Transverse colon (tissue), 4 donors: ENCODE results near the gene NPLOC4. TPM values are rescaled to one million over a fixed set of nuclear protein-coding genes. Genes with fewer than 3 reads are reported as not detected.
"Not testable (repeated sequence)": the region's sequence is repeated elsewhere in the genome, so short reads cannot be mapped to it uniquely, and the experiment has no call there.

ENCODE experiments used
- DNase-seq: peaks from one replicate; pipeline ENCODE4 v3.0.0-alpha.2; 2019
- H3K27ac ChIP-seq, 4 donors: fragments of 200-600 bp; sonication (generic); 2 replicates each; pipeline ENCODE4 v1.5.1; 2016 to 2018; ENCODE audit warnings: inconsistent platforms in 4 of 4
- H3K27me3 ChIP-seq: fragments of 200-600 bp; sonication (generic); 2 replicates; pipeline ENCODE4 v1.5.1; 2017; ENCODE audit warnings: inconsistent platforms
- H3K36me3 ChIP-seq, 4 donors: fragments of 200-600 bp; sonication (generic); 2 replicates each; pipeline ENCODE4 v1.5.1; 2017 to 2019; ENCODE audit warnings: inconsistent platforms in 4 of 4
- H3K4me1 ChIP-seq, 4 donors: fragments of 200-600 bp; sonication (generic); 2 replicates each; pipeline ENCODE4 v1.5.1; 2017 to 2020; ENCODE audit warnings: inconsistent platforms in 4 of 4
- H3K4me3 ChIP-seq, 4 donors: fragments of 200-600 bp; sonication (generic); 1 replicate in 1 of 4; 2 replicates in 3 of 4; pipeline versions ENCODE4 v1.5.1 to v1.6.1; 2017 to 2019; ENCODE audit warnings: inconsistent platforms in 4 of 4
- H3K9me3 ChIP-seq, 2 donors: fragments of 200-600 bp; sonication (generic); 2 replicates each; pipeline ENCODE4 v1.5.1; 2017 to 2019; ENCODE audit warnings: inconsistent platforms in 2 of 2
- EP300 ChIP-seq: sonication (generic); formaldehyde crosslinking; IDR thresholded peaks from one replicate; pipeline ENCODE4 v1.6.1; 2017; ENCODE audit warnings: antibody characterized with exemption, low read depth
- POLR2A ChIP-seq: fragments of 450-650 bp; IDR thresholded peaks from one replicate; pipeline ENCODE4 v1.6.1; 2016; ENCODE audit warnings: antibody characterized with exemption, mild to moderate bottlenecking, moderate library complexity
- POLR2AphosphoS5 ChIP-seq, 3 donors: sonication (generic); formaldehyde crosslinking; IDR thresholded peaks; one replicate each; pipeline ENCODE4 v1.6.1; 2016; ENCODE audit warnings: antibody characterized with exemption in 3 of 3
- WGBS, 2 donors: methylation state at CpG; one replicate each; pipeline ENCODE4 v1.1.5; 2018; ENCODE audit warnings: low coverage in 1 of 2; 5-methylcytosine and 5-hydroxymethylcytosine counted together
- in situ Hi-C, 4 donors: fragments of 200-750 bp; cut with MboI; loops; one replicate each; pipeline versions ENCODE4 v1.15.0 to v1.15.1; 2017; ENCODE audit warnings: low sequenced_read_pairs in 3 of 4, low pct_ligation_motif_present in 1 of 4, low pct_unique_long_range_greater_than_20kb in 1 of 4
- intact Hi-C: fragments of 100-400 bp; cut with DNase I; formaldehyde crosslinking; loops from one replicate; pipeline ENCODE4 v1.15.1; 2023; ENCODE audit warnings: low total_unique reads
- total RNA-seq, 4 donors: library from RNA; depleted of rRNA; stranded (reverse); fragments of >200 nt; gene quantifications; one replicate each; pipeline ENCODE4 v1.1.0, GENCODE V29; 2016
- TF ChIP-seq, protein P1 (sequence below), 5 experiments: fragments of 200-600 bp in 3 of 5; fragments of 450-650 bp in 2 of 5; sonication (generic) in 3 of 5; IDR thresholded peaks; 1 replicate in 2 of 5; 2 replicates in 3 of 5; pipeline ENCODE4 v1.5.1; 2016 to 2017; ENCODE audit warnings: antibody characterized with exemption in 5 of 5, inconsistent platforms in 3 of 5, mild to moderate bottlenecking in 2 of 5, moderate library complexity in 1 of 5

Gene NPLOC4
- total RNA-seq, 4 donors from 2014 or later: 59.9 to 323 (median 84.6) TPM

DNA sequence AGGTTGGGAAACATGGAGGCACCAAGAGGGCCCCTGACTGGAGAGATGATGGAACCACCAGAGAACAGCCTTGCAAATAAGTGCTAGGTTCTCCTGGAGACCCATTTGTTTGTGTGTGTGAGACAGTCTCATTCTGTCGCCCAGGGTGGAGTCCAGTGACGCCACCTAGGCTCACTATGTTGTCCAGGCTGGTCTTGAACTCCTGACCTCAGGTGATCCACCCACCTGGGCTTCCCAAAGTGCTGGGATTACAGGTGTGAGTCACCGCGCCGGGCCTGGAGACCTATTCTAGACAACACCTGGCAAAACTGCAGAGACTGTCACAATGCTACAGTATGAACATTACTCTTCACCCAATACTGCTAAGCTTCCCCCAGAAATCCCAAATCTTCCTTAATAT, 1.5 kb downstream of the NPLOC4 start:
- Histone ChIP-seq H3K9me3 (no peaks in the 10 kb centered on the region), H3K27ac (peak overlapping the region in 2 of 4 donors; percentile 91 to 96), H3K4me1 (peaks cover 13 to 35% (median 19%) of the 10 kb centered on the region in 4 donors), H3K27me3 (no peaks in the 10 kb centered on the region), H3K36me3 (no peaks in the 10 kb centered on the region), H3K4me3 (peak overlapping the region in 1 of 4 donors; percentile 79)
- WGBS, 2 donors: 82% methylated on average over 5 of the region's 5 CpGs; no CpG with 5 or more reads in 1 of the 2 donors
- DNase-seq: peak; percentile 50
- in situ Hi-C loops (no loop called here), intact Hi-C loops (no loop called here)
- TF ChIP-seq POLR2AphosphoS5 (IDR thresholded peaks at IDR 0.05) (no peak), EP300 (no peak), POLR2A (no peak)
- TF ChIP-seq, protein P1, sequence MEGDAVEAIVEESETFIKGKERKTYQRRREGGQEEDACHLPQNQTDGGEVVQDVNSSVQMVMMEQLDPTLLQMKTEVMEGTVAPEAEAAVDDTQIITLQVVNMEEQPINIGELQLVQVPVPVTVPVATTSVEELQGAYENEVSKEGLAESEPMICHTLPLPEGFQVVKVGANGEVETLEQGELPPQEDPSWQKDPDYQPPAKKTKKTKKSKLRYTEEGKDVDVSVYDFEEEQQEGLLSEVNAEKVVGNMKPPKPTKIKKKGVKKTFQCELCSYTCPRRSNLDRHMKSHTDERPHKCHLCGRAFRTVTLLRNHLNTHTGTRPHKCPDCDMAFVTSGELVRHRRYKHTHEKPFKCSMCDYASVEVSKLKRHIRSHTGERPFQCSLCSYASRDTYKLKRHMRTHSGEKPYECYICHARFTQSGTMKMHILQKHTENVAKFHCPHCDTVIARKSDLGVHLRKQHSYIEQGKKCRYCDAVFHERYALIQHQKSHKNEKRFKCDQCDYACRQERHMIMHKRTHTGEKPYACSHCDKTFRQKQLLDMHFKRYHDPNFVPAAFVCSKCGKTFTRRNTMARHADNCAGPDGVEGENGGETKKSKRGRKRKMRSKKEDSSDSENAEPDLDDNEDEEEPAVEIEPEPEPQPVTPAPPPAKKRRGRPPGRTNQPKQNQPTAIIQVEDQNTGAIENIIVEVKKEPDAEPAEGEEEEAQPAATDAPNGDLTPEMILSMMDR (IDR thresholded peaks at IDR 0.05): no peak

DNA sequence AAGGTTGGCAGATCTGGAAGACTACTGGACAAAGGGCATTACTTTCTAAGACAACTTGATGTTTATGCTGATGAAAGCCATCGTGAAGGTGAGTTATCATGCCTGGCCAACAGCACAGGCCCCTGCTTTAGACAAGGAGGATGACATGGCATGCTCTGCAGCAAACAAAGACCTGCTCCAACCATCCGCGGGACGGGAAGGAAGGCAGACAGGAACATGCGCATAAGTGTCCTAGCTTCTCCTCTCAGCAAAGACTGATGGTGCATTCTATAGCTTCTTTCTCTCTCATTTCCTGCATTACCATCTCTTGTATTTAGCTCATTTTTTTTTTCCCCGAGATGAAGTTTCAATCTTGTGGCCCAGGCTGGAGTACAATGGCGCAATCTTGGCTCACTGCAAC, 5.4 kb downstream of the NPLOC4 start:
- Histone ChIP-seq H3K36me3 (peaks cover 0 to 36% (median 14%) of the 10 kb centered on the region in 4 donors), H3K4me3 (no peak overlapping the region), H3K4me1 (peaks cover 13 to 28% (median 17%) of the 10 kb centered on the region in 4 donors), H3K27ac (no peak overlapping the region), H3K9me3 (no peaks in the 10 kb centered on the region), H3K27me3 (no peaks in the 10 kb centered on the region)
- DNase-seq: no peak
- TF ChIP-seq POLR2AphosphoS5 (IDR thresholded peaks at IDR 0.05): no peak
- intact Hi-C loops (no loop called here), in situ Hi-C loops (no loop called here)
- WGBS, 2 donors: 83 to 90% methylated on average over 3 to 7 of the region's 7 CpGs

GRCh38 chr17:81630274-81630673, 6.6 kb downstream of the NPLOC4 start:
- intact Hi-C loops: no loop called here
- H3K27ac ChIP-seq: no peak overlapping the region
- WGBS, 2 donors: 74 to 88% methylated on average over 6 to 8 of the region's 8 CpGs
- H3K4me1 ChIP-seq: peaks cover 4 to 20% (median 8%) of the 10 kb centered on the region in 4 donors
- TF ChIP-seq POLR2AphosphoS5 (IDR thresholded peaks at IDR 0.05) (no peak), POLR2A (no peak), EP300 (no peak)
- TF ChIP-seq, protein P1 (IDR thresholded peaks at IDR 0.05): no peak
- H3K4me3 ChIP-seq: no peak overlapping the region
- no peak for DNase-seq
- H3K9me3 ChIP-seq: no peaks in the 10 kb centered on the region
- in situ Hi-C loops: no loop called here
- H3K36me3 ChIP-seq: peaks cover 0 to 48% (median 17%) of the 10 kb centered on the region in 4 donors
- no peaks in the 10 kb centered on the region for H3K27me3 ChIP-seq

DNA sequence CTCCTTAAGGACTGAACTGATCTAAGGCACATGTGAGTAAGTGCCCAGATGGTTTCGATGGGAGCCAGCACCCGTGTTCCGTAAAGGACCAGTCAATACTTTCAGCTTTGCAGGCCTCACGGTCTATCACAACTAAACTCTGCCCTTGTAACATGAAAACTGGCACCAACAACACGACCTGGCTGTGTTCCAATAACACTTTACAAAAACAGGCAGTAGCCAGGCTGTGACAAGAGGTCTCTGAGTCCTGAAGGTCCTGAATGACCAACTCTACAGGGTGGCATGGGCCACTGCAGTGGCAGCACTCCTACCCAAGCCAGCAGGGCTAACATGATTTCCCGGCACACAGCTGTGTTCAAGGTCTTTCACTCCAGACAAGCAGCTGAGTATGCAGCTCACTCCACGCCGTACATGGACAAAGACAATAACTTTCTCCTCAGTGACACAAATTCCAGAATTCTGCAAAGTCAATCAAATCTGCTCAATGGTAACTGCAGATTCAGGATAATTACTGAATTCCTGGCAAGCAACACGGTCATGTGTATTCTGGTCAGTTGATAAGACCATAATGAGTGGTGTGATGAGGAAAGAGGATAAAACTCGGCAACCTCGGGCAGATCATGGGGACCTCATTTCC, 15.3 kb downstream of the NPLOC4 start:
- Histone ChIP-seq H3K27me3 (no peaks in the 10 kb centered on the region), H3K4me1 (no peaks in the 10 kb centered on the region), H3K27ac (no peak overlapping the region), H3K9me3 (no peaks in the 10 kb centered on the region), H3K4me3 (no peak overlapping the region), H3K36me3 (peaks cover 0 to 61% (median 23%) of the 10 kb centered on the region in 4 donors)
- intact Hi-C loops: no loop called here
- no peak for DNase-seq
- TF ChIP-seq POLR2A (no peak), POLR2AphosphoS5 (IDR thresholded peaks at IDR 0.05) (no peak), EP300 (no peak)
- TF ChIP-seq, protein P1 (IDR thresholded peaks at IDR 0.05): no peak
- in situ Hi-C loops: loop anchor here in 1 of 4 donors (25.0 kb wide), 1 partner anchor 359 kb away; no protein-coding TSS in a partner anchor
- 84 to 93% methylated on average over 6 to 11 of the region's 11 CpGs for WGBS, 2 donors

- H3K27me3 ChIP-seq, H3K4me3 ChIP-seq, H3K27ac ChIP-seq, H3K4me1 ChIP-seq, H3K9me3 ChIP-seq, DNase-seq, intact Hi-C loops: not testable (repeated sequence)
- in situ Hi-C loops: loop anchor here in 1 of 4 donors (25.0 kb wide), 1 partner anchor 356 kb away; no protein-coding TSS in a partner anchor
- WGBS, 2 donors: 98% methylated on average over 24 of the region's 36 CpGs; no CpG with 5 or more reads in 1 of the 2 donors
- H3K36me3 ChIP-seq: peaks cover 0 to 39% (median 16%) of the 10 kb centered on the region in 4 donors
Observed at GRCh38 chr17:81618307-81618706, 18.6 kb downstream of the NPLOC4 start.
